Stomach (tissue), 9 donors: Measurements from ENCODE around the gene ANKRD33. TPM values are rescaled to one million over a fixed set of nuclear protein-coding genes. Genes with fewer than 3 reads are reported as not detected.

Experiments
- DNase-seq, 2 donors: peaks; one replicate each; pipeline versions ENCODE4 v3.0.0 to v3.0.0-alpha.2; 2013 to 2019
- H3K27ac ChIP-seq, 5 donors: fragments of 200-600 bp in 4 of 5; sonication (generic) in 4 of 5; one replicate each; pipeline ENCODE4 v1.5.1; 2013 to 2019; ENCODE audit warnings: mild to moderate bottlenecking in 1 of 5, moderate library complexity in 1 of 5
- H3K27me3 ChIP-seq, 3 donors: fragments of 200-600 bp; sonication (generic); one replicate each; pipeline ENCODE4 v1.5.1; 2017 to 2019; ENCODE audit warnings: mixed run types in 1 of 3
- H3K36me3 ChIP-seq, 4 donors: fragments of 200-600 bp; sonication (generic); 1 replicate in 3 of 4; 2 replicates in 1 of 4; pipeline ENCODE4 v1.5.1; 2016 to 2019
- H3K4me1 ChIP-seq, 4 donors: fragments of 200-600 bp; sonication (generic); one replicate each; pipeline ENCODE4 v1.5.1; 2016 to 2019
- H3K4me3 ChIP-seq, 4 donors: fragments of 200-600 bp; sonication (generic) in 3 of 4; one replicate each; pipeline ENCODE4 v1.5.1; 2016 to 2019; ENCODE audit warnings: mild to moderate bottlenecking in 1 of 4
- H3K9me3 ChIP-seq, 4 donors: fragments of 200-600 bp; sonication (generic); one replicate each; pipeline ENCODE4 v1.5.1; 2016 to 2019
- CTCF ChIP-seq, 7 experiments: fragments of 450-650 bp in 4 of 7; fragments of 200-600 bp in 3 of 7; sonication (generic) in 3 of 7; IDR thresholded peaks; one replicate each; pipeline ENCODE4 v1.5.1; 2016 to 2019; ENCODE audit warnings: antibody characterized with exemption in 7 of 7, control low read depth in 2 of 7, mild to moderate bottlenecking in 1 of 7
- EP300 ChIP-seq: sonication (generic); formaldehyde crosslinking; IDR thresholded peaks from one replicate; pipeline ENCODE4 v1.6.1; 2017; ENCODE audit warnings: antibody characterized with exemption
- POLR2A ChIP-seq, 4 donors: fragments of 450-650 bp; IDR thresholded peaks; one replicate each; pipeline ENCODE4 v1.6.1; 2016; ENCODE audit warnings: antibody characterized with exemption in 4 of 4, control low read depth in 2 of 4, mild to moderate bottlenecking in 1 of 4, moderate library complexity in 1 of 4
- POLR2AphosphoS5 ChIP-seq, 3 donors: sonication (generic); formaldehyde crosslinking; IDR thresholded peaks; one replicate each; pipeline ENCODE4 v1.6.1; 2016; ENCODE audit warnings: antibody characterized with exemption in 3 of 3
- WGBS, 5 donors: extraction: QIAGEN DNeasy Blood & Tissue Kit in 3 of 5; methylation state at CpG; one replicate each; pipeline versions ENCODE4 v1.1.5 to v1.1.7; 2013 to 2018; 5-methylcytosine and 5-hydroxymethylcytosine counted together
- intact Hi-C: fragments of 100-400 bp; cut with DNase I; formaldehyde crosslinking; loops from one replicate; pipeline ENCODE4 v1.15.1; 2023; ENCODE audit warnings: low total_unique reads
- polyA plus RNA-seq, 3 donors: library from polyadenylated mRNA; stranded (reverse); fragments of 200-250 nt; gene quantifications; one replicate each; pipeline ENCODE4 v1.2.3, GENCODE V29; 2013
- total RNA-seq, 5 donors: library from RNA; depleted of rRNA; stranded (reverse); fragments of >200 nt; gene quantifications; one replicate each; pipeline versions ENCODE4 v1.1.0 to v1.2.3, GENCODE V29; 2014 to 2016
- donor health status: healthy with polysubstance abuse.
- donor health status: Bipolar disorder and iron deficiency.
- donor health status: healthy.

ANKRD33 gene
- total and polyA plus RNA-seq, 8 donors, result not detected

GRCh38 chr12:51896236-51896635 lies 8.3 kb downstream of the ANKRD33 start:
- intact Hi-C loops, result no loop called here
- WGBS, 5 donors, result 48 to 64% (median 52%) methylated on average over 3 of the region's 3 CpGs
- Histone ChIP-seq H3K27ac (peak overlapping the region in 2 of 5 donors; percentile 52 to 75), H3K27me3 (peaks cover 0 to 31% (median 0%) of the 10 kb centered on the region in 3 donors), H3K36me3 (no peaks in the 10 kb centered on the region), H3K9me3 (no peaks in the 10 kb centered on the region), H3K4me1 (peaks cover 0 to 16% (median 8%) of the 10 kb centered on the region in 4 donors), H3K4me3 (no peak overlapping the region)
- TF ChIP-seq CTCF (IDR thresholded peaks at IDR 0.05) (no peak), POLR2A (IDR thresholded peaks at IDR 0.05) (no peak), POLR2AphosphoS5 (IDR thresholded peaks at IDR 0.05) (no peak), EP300 (no peak)
- no peak for DNase-seq

GRCh38 chr12:51897181-51897580 lies 9.3 kb downstream of the ANKRD33 start:
- Histone ChIP-seq H3K27me3 (peaks cover 0 to 31% (median 0%) of the 10 kb centered on the region in 3 donors), H3K4me1 (peaks cover 0 to 8% (median 4%) of the 10 kb centered on the region in 4 donors), H3K36me3 (no peaks in the 10 kb centered on the region), H3K27ac (peak overlapping the region in 4 of 5 donors; percentile 47 to 75 (median 56)), H3K9me3 (no peaks in the 10 kb centered on the region), H3K4me3 (no peak overlapping the region)
- TF ChIP-seq POLR2AphosphoS5 (IDR thresholded peaks at IDR 0.05), result peak in 2 of 3 donors; percentile 4 to 26
- no peak for TF ChIP-seq CTCF (IDR thresholded peaks at IDR 0.05)
- intact Hi-C loops, result no loop called here
- WGBS, 5 donors, result 53 to 83% (median 76%) methylated on average over 5 to 8 of the region's 8 CpGs
- no peak for DNase-seq

GRCh38 chr12:51898506-51898905 lies 10.6 kb downstream of the ANKRD33 start:
- H3K4me3 ChIP-seq, result no peak overlapping the region
- peaks cover 0 to 31% (median 0%) of the 10 kb centered on the region in 3 donors for H3K27me3 ChIP-seq
- 68 to 81% (median 78%) methylated on average over 2 of the region's 2 CpGs for WGBS, 5 donors
- no peaks in the 10 kb centered on the region for H3K36me3 ChIP-seq
- intact Hi-C loops, result no loop called here
- H3K4me1 ChIP-seq, result peaks cover 0 to 8% (median 4%) of the 10 kb centered on the region in 4 donors
- peak overlapping the region in 1 of 5 donors; percentile 34 for H3K27ac ChIP-seq
- H3K9me3 ChIP-seq, result no peaks in the 10 kb centered on the region
- DNase-seq, result no peak
- TF ChIP-seq CTCF (IDR thresholded peaks at IDR 0.05) (no peak), POLR2A (IDR thresholded peaks at IDR 0.05) (no peak), POLR2AphosphoS5 (IDR thresholded peaks at IDR 0.05) (no peak), EP300 (no peak)

GRCh38 chr12:51898937-51899336 lies 11.0 kb downstream of the ANKRD33 start:
- peaks cover 0 to 31% (median 0%) of the 10 kb centered on the region in 3 donors for H3K27me3 ChIP-seq
- no peaks in the 10 kb centered on the region for H3K9me3 ChIP-seq
- no peak overlapping the region for H3K4me3 ChIP-seq
- peak overlapping the region in 1 of 5 donors; percentile 34 for H3K27ac ChIP-seq
- WGBS, 5 donors, result 80 to 84% (median 82%) methylated on average over 7 to 9 of the region's 9 CpGs
- no peak for DNase-seq
- H3K36me3 ChIP-seq, result no peaks in the 10 kb centered on the region
- TF ChIP-seq CTCF (IDR thresholded peaks at IDR 0.05) (no peak), EP300 (no peak), POLR2AphosphoS5 (IDR thresholded peaks at IDR 0.05) (no peak)
- H3K4me1 ChIP-seq, result peaks cover 0 to 8% (median 4%) of the 10 kb centered on the region in 4 donors
- intact Hi-C loops, result no loop called here
